ENCODE results near the gene DOCK2.

Gene DOCK2

GRCh38 chr5:170111088-170111785 lies 474.2 kb downstream of the DOCK2 start:
- TF ChIP-seq, protein P1, sequence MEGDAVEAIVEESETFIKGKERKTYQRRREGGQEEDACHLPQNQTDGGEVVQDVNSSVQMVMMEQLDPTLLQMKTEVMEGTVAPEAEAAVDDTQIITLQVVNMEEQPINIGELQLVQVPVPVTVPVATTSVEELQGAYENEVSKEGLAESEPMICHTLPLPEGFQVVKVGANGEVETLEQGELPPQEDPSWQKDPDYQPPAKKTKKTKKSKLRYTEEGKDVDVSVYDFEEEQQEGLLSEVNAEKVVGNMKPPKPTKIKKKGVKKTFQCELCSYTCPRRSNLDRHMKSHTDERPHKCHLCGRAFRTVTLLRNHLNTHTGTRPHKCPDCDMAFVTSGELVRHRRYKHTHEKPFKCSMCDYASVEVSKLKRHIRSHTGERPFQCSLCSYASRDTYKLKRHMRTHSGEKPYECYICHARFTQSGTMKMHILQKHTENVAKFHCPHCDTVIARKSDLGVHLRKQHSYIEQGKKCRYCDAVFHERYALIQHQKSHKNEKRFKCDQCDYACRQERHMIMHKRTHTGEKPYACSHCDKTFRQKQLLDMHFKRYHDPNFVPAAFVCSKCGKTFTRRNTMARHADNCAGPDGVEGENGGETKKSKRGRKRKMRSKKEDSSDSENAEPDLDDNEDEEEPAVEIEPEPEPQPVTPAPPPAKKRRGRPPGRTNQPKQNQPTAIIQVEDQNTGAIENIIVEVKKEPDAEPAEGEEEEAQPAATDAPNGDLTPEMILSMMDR (IDR thresholded peaks at IDR 0.05; ENCODE audit: insufficient read depth, low read depth, low read length, missing control alignments): no peak
- no peak overlapping the region for H3K4me3 ChIP-seq (ENCODE audit: low read length)
- no peak for DNase-seq (ENCODE audit: low read depth)

GRCh38 chr5:170112876-170113521 lies 475.9 kb downstream of the DOCK2 start:
- no peak for DNase-seq (ENCODE audit: low read depth)
- TF ChIP-seq, protein P1 (IDR thresholded peaks at IDR 0.05; ENCODE audit: insufficient read depth, low read depth, low read length, missing control alignments): no peak
- no peak overlapping the region for H3K4me3 ChIP-seq (ENCODE audit: low read length)

- no peak overlapping the region for H3K4me3 ChIP-seq (ENCODE audit: low read length)
- TF ChIP-seq, protein P1 (IDR thresholded peaks at IDR 0.05; ENCODE audit: insufficient read depth, low read depth, low read length, missing control alignments): no peak
- DNase-seq (ENCODE audit: low read depth): no peak
Observed at GRCh38 chr5:170113522-170113900, 476.4 kb downstream of the DOCK2 start.

DNA sequence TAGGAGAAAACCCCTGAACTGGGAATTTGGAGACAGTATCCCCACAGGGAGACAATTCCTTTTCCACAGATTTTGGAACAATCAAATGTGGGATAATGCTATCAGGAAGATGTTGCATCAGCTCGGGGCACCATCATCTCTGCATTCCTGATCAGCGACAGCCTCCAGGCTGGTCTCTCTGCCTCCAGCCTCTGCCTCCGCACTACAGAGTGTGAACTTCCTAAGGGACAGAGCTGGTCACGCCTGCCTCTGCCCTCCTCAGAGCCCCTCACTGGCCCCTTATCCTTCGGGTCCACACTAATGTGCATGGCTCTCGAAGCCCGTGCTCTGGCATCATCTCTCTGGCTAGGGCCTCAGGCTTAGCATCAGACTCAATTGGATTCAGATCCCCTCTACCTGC lies 477.2 kb downstream of the DOCK2 start:
- no peak overlapping the region for H3K4me3 ChIP-seq (ENCODE audit: low read length)
- TF ChIP-seq, protein P1 (IDR thresholded peaks at IDR 0.05; ENCODE audit: insufficient read depth, low read depth, low read length, missing control alignments): no peak
- DNase-seq (ENCODE audit: low read depth): no peak

- no peak for DNase-seq (ENCODE audit: low read depth)
- no peak overlapping the region for H3K4me3 ChIP-seq (ENCODE audit: low read length)
- TF ChIP-seq, protein P1 (IDR thresholded peaks at IDR 0.05; ENCODE audit: insufficient read depth, low read depth, low read length, missing control alignments): no peak
Observed at GRCh38 chr5:170115925-170116324, 478.9 kb downstream of the DOCK2 start.

- TF ChIP-seq, protein P1 (IDR thresholded peaks at IDR 0.05; ENCODE audit: insufficient read depth, low read depth, low read length, missing control alignments): no peak
- no peak for DNase-seq (ENCODE audit: low read depth)
Observed at GRCh38 chr5:170117736-170118135, 480.7 kb downstream of the DOCK2 start.

DNA sequence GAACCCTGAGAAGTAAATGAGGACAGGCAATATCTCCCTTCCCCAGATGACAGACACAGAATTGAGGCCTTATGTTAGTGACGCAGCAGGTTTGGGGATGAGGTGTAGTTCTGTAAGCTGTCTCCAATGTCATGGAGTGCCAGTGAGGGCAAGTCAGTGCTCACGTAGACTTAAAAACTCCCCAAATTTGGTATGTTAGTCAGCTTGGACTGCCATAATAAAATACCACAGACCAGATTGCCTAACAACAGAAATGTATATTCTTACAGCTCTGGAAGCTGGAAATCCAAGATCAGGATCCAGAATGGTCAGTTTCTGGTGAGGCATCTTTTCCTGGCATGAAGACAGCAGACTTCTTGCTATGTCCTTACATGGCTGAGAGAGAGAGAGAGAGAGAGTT lies 483.5 kb downstream of the DOCK2 start:
- peak; percentile 74 for DNase-seq (ENCODE audit: low read depth)
- TF ChIP-seq, protein P1 (IDR thresholded peaks at IDR 0.05; ENCODE audit: insufficient read depth, low read depth, low read length, missing control alignments): no peak
- no peak overlapping the region for H3K4me3 ChIP-seq (ENCODE audit: low read length)

More at GRCh38 chr5:170117736-170118135, 480.7 kb downstream of the DOCK2 start:
- H3K4me3 ChIP-seq (ENCODE audit: low read length): no peak overlapping the region
